Measurements from ENCODE around the gene NRROS.

The NRROS gene

DNA sequence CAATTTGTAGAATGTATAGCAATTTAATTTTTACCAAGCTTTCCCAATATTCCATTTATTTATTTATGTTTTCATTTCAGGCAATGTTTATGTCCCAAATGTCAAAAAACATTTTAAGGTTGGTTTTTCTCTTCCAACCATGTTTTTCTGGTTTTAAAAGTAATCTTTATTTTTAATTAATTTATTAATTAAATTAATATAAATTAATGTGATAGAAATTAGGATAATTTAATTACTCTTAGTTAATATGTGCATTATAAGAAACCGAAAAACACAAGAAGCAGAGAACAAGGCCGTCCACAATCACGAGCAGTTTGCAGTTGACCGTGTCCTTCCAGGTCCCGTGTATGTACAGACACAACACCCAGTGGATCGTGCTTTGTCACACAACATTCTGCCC lies 36.8 kb upstream of the NRROS start:
- Histone ChIP-seq H3K27ac (no peak overlapping the region), H3K36me3 (no peaks in the 10 kb centered on the region), H3K27me3 (ENCODE audit: insufficient read depth, low read depth, severe bottlenecking) (no peaks in the 10 kb centered on the region), H3K4me3 (ENCODE audit: low read depth, low read length) (no peak overlapping the region), H3K9me3 (ENCODE audit: severe bottlenecking) (no peaks in the 10 kb centered on the region)
- no peak for DNase-seq
- TF ChIP-seq, protein P1, sequence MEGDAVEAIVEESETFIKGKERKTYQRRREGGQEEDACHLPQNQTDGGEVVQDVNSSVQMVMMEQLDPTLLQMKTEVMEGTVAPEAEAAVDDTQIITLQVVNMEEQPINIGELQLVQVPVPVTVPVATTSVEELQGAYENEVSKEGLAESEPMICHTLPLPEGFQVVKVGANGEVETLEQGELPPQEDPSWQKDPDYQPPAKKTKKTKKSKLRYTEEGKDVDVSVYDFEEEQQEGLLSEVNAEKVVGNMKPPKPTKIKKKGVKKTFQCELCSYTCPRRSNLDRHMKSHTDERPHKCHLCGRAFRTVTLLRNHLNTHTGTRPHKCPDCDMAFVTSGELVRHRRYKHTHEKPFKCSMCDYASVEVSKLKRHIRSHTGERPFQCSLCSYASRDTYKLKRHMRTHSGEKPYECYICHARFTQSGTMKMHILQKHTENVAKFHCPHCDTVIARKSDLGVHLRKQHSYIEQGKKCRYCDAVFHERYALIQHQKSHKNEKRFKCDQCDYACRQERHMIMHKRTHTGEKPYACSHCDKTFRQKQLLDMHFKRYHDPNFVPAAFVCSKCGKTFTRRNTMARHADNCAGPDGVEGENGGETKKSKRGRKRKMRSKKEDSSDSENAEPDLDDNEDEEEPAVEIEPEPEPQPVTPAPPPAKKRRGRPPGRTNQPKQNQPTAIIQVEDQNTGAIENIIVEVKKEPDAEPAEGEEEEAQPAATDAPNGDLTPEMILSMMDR (IDR thresholded peaks at IDR 0.05; ENCODE audit: low read depth, low read length) = no peak

DNA sequence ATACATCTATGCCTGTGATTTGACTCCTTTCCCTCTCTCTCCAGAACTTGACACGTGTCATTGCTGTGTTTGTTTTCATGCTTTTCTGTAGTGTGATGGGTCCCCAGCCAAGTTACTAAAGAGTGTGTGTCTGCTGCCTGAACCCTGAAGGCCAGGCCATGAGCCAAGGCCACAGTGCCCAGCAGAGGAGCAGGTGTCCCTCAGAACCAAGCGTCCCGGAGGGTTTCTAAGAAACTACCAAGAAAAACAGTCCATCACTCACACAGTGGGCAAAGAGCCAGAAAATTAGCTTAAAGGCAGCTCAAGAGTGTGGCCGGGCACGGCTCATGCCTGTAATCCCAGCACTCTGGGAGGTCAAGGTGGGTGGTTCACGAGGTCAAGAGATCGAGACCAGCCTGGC lies 35.8 kb upstream of the NRROS start:
- no peak for DNase-seq
- no peaks in the 10 kb centered on the region for H3K9me3 ChIP-seq (ENCODE audit: severe bottlenecking)
- no peak overlapping the region for H3K27ac ChIP-seq
- TF ChIP-seq, protein P1 (IDR thresholded peaks at IDR 0.05; ENCODE audit: low read depth, low read length) = no peak
- no peaks in the 10 kb centered on the region for H3K27me3 ChIP-seq (ENCODE audit: insufficient read depth, low read depth, severe bottlenecking)
- H3K36me3 ChIP-seq = no peaks in the 10 kb centered on the region
- H3K4me3 ChIP-seq (ENCODE audit: low read depth, low read length) = no peak overlapping the region

DNA sequence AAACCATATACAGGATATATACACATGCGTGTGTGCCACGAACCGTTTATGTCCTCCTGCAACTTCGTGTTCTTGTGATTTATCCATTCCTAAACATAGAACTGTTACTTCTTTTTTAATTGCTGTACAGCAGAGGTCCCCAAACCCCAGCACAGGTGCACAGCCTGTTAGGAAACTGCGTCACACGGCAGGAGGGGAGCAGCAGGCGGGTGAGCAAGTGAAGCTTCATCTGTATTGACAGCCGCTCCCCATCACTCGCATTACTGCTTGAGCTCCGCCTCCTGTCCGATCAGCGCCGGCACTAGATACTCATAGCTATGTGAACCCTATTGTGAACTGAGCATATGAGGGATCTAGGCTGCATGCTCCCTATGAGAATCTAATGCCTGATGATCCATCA lies 34.9 kb upstream of the NRROS start:
- Histone ChIP-seq H3K27ac (no peak overlapping the region), H3K4me3 (ENCODE audit: low read depth, low read length) (no peak overlapping the region), H3K27me3 (ENCODE audit: insufficient read depth, low read depth, severe bottlenecking) (no peaks in the 10 kb centered on the region), H3K9me3 (ENCODE audit: severe bottlenecking) (no peaks in the 10 kb centered on the region), H3K36me3 (no peaks in the 10 kb centered on the region)
- TF ChIP-seq, protein P1 (IDR thresholded peaks at IDR 0.05; ENCODE audit: low read depth, low read length) = no peak
- no peak for DNase-seq

DNA sequence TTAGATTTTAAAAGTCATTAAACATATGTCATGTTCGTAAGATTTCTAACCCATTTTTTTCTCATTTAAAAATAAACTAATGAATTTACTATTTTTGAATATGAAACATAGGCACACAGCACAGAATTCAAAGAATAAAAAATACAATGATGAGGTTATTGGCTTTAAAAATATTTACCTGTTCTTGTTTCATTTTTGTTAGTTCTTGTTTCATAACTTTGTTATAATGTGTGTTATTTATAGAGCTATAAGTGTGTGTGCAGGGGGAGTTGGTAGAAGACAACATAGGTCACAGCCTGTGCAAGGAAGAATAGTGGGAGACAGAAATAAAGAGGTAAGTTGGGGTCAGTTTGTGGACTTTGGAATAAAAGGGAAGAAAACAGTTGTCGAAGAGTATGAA lies 30.8 kb upstream of the NRROS start:
- no peak overlapping the region for H3K4me3 ChIP-seq (ENCODE audit: low read depth, low read length)
- DNase-seq = no peak
- no peaks in the 10 kb centered on the region for H3K27me3 ChIP-seq (ENCODE audit: insufficient read depth, low read depth, severe bottlenecking)
- no peaks in the 10 kb centered on the region for H3K36me3 ChIP-seq
- TF ChIP-seq, protein P1 (IDR thresholded peaks at IDR 0.05; ENCODE audit: low read depth, low read length) = no peak
- H3K27ac ChIP-seq = no peak overlapping the region
- H3K9me3 ChIP-seq (ENCODE audit: severe bottlenecking) = no peaks in the 10 kb centered on the region

- TF ChIP-seq, protein P1 (IDR thresholded peaks at IDR 0.05; ENCODE audit: low read depth, low read length) = peak; percentile 54
- Histone ChIP-seq H3K4me3 (ENCODE audit: low read depth, low read length) (no peak overlapping the region), H3K36me3 (no peaks in the 10 kb centered on the region), H3K27me3 (ENCODE audit: insufficient read depth, low read depth, severe bottlenecking) (no peaks in the 10 kb centered on the region), H3K27ac (no peak overlapping the region), H3K9me3 (ENCODE audit: severe bottlenecking) (no peaks in the 10 kb centered on the region)
- peak; percentile 85 for DNase-seq
Measured at GRCh38 chr3:196609343-196609775, 30.1 kb upstream of the NRROS start.

DNA sequence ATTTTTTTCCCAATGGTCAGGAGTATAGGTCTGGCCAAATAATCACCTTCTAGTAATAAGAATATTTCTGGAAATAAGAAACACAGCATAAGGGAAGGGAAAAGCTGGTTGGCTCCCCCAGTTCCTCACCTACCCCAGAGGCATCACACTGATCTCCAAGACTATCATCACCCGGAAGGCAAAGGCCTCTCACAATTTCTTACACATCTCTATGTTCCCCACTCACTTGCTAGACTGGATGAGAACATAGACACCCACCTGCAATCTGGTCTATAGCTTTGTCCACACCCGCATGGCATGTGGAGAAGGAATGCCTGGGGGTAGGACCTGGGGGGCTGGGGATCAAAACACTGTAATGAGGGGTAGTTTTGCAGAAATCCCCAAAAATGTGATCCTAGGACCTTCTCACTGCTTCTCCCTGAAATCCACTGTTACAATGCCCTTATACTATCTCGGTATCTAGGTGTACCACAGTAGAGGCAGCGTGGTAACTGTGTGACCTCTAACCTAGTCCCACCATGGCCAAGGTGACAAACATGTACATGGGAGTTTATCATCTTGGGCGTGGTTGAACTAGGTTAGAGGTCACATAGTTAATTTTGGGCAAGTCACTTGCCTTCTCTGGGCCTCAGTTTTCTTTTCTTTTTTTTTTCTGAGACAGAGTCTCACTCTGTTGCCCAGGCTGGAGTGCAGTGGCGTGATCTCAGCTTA lies 29.5 kb upstream of the NRROS start:
- Histone ChIP-seq H3K27ac (no peak overlapping the region), H3K27me3 (ENCODE audit: insufficient read depth, low read depth, severe bottlenecking) (no peaks in the 10 kb centered on the region), H3K4me3 (ENCODE audit: low read depth, low read length) (no peak overlapping the region), H3K36me3 (no peaks in the 10 kb centered on the region), H3K9me3 (ENCODE audit: severe bottlenecking) (no peaks in the 10 kb centered on the region)
- TF ChIP-seq, protein P1 (IDR thresholded peaks at IDR 0.05; ENCODE audit: low read depth, low read length) = no peak
- no peak for DNase-seq

Data from WERI-Rb-1 (cell line).